Prostate gland (tissue), 2 donors: Measurements from ENCODE around the gene CDCA7L.

Experiments used
- CTCF ChIP-seq, 4 experiments: fragments of 200-600 bp in 2 of 4; fragments of 450-650 bp in 2 of 4; sonication (generic) in 2 of 4; IDR thresholded peaks; 1 replicate in 3 of 4; 2 replicates in 1 of 4; pipeline ENCODE4 v1.5.1; 2016 to 2019; ENCODE audit warnings: antibody characterized with exemption in 4 of 4, mild to moderate bottlenecking in 2 of 4, moderate library complexity in 2 of 4
- POLR2A ChIP-seq: fragments of 450-650 bp; IDR thresholded peaks from one replicate; pipeline ENCODE4 v1.6.1; 2016; ENCODE audit warnings: antibody characterized with exemption, mild to moderate bottlenecking
- POLR2AphosphoS5 ChIP-seq: sonication (generic); formaldehyde crosslinking; IDR thresholded peaks from one replicate; pipeline ENCODE4 v1.6.1; 2017; ENCODE audit warnings: antibody characterized with exemption

DNA sequence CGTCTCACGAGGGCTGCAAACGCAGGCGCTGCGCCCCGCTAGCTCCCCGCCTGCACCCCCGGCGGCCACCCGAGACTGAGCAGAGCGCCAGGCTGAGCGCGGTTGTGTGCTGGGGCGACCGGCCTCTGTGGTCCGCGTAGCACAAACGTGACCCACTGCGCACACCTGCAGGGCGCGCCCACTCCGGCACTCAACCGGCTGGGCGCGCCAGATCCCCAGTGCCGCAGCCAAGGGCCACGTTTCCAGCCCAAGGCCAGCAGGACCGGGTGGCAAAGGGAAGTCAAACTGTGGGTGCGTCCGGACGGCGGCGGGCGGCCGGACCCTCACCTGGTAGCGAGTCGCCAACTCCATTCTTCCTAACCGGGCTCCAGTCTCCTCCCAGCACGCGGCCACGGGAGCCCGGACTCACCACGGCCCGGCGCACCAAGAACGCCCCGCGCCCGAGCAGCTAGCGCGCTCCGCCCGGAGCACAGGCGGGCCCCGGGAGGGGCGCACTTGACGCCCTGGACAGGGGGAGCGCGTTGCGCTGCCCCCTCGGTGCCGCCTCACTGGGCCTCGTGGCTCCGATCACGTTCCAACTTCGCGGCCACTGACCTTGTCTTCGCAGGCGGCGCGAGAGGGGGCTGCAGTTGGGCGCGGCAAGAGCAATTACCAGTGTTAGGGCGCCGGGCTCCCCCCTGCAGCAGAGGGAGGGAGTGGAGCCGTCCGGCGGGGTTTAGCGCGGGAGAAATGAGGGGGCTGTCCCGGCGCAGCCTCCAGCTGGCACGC is at the start of gene CDCA7L:
- no peak for TF ChIP-seq CTCF (IDR thresholded peaks at IDR 0.05)
- peak; percentile 7 for TF ChIP-seq POLR2AphosphoS5
- TF ChIP-seq POLR2A: peak; percentile 17
